K562 (cell line): Measurements from ENCODE around the gene IQUB. TPM values are rescaled to one million over a fixed set of nuclear protein-coding genes. Genes with fewer than 3 reads are reported as not detected.

ENCODE experiments used
- ARID3B ChIP-seq: fragments of 250-450 bp; sonication (Bioruptor Pico); IDR thresholded peaks from 2 replicates; pipeline ENCODE4 v1.4.0; 2020; ENCODE audit warnings: borderline replicate concordance
- ETV1 ChIP-seq: fragments of 450-650 bp; conservative IDR thresholded peaks from 2 replicates; pipeline ENCODE4 v1.6.1; 2016; ENCODE audit warnings: missing genetic modification characterization, control low read depth, low read depth, missing compliant biosample characterization
- EWSR1 ChIP-seq: fragments of 450-650 bp; IDR thresholded peaks from 2 replicates; pipeline ENCODE4 v1.6.1; 2018; ENCODE audit warnings: borderline replicate concordance, mild to moderate bottlenecking, low read depth, moderate library complexity; ENCODE audit not compliant: partially characterized antibody
- FOXA1 ChIP-seq: fragments of 450-650 bp; IDR thresholded peaks from 2 replicates; pipeline ENCODE4 v1.6.1; 2016; ENCODE audit warnings: mild to moderate bottlenecking, borderline replicate concordance
- FOXA3 ChIP-seq, 2 experiments: fragments of 450-650 bp in 1 of 2; sonication (generic) in 1 of 2; formaldehyde crosslinking; IDR thresholded peaks in 1 of 2; conservative IDR thresholded peaks in 1 of 2; 2 replicates each; pipeline versions ENCODE4 v1.4.0 to v1.8.0; 2020 to 2022; ENCODE audit warnings: mild to moderate bottlenecking in 2 of 2, missing genetic modification reagents in 1 of 2
- HLTF ChIP-seq: fragments of 450-650 bp; IDR thresholded peaks from 2 replicates; pipeline ENCODE4 v1.6.1; 2016
- JUN ChIP-seq, 2 experiments: sonication (generic) in 1 of 2; formaldehyde crosslinking in 1 of 2; IDR thresholded peaks; 2 replicates each; pipeline versions ENCODE4 v1.6.1 to v1.8.0; 2012 to 2022; ENCODE audit warnings: borderline replicate concordance in 2 of 2, mild to moderate bottlenecking in 2 of 2, improper control_type of control experiment in 1 of 2, low read depth in 1 of 2, low read length in 1 of 2, missing genetic modification reagents in 1 of 2
- KLF13 ChIP-seq: fragments of 450-650 bp; IDR thresholded peaks from 2 replicates; pipeline ENCODE4 v1.6.1; 2016; ENCODE audit warnings: missing genetic modification characterization, low read depth, mild to moderate bottlenecking, missing compliant biosample characterization, moderate library complexity, borderline replicate concordance
- MAZ ChIP-seq, 2 experiments: fragments of 450-650 bp in 1 of 2; sonication (generic) in 1 of 2; formaldehyde crosslinking; IDR thresholded peaks in 1 of 2; conservative IDR thresholded peaks in 1 of 2; 2 replicates each; pipeline versions ENCODE4 v1.4.0 to v1.5.0; 2020; ENCODE audit warnings: mild to moderate bottlenecking in 1 of 2, missing genetic modification reagents in 1 of 2
- MEF2D ChIP-seq: conservative IDR thresholded peaks from 2 replicates; pipeline ENCODE4 v1.6.1; 2016; ENCODE audit warnings: low read depth, missing genetic modification characterization, missing compliant biosample characterization
- SMARCA4 ChIP-seq: fragments of 450-650 bp; IDR thresholded peaks from 2 replicates; pipeline ENCODE4 v1.6.1; 2016
- SREBF1 ChIP-seq: fragments of 150-350 bp; IDR thresholded peaks from 2 replicates; pipeline ENCODE4 v1.6.1; 2014; ENCODE audit warnings: antibody characterized with exemption, low read depth, low read length, borderline replicate concordance
- STAT5B ChIP-seq: fragments of 250-450 bp; sonication (Bioruptor Pico); IDR thresholded peaks from 2 replicates; pipeline ENCODE4 v1.8.0; 2021; ENCODE audit warnings: mild to moderate bottlenecking, inconsistent platforms
- TBL1XR1 ChIP-seq, 2 experiments: IDR thresholded peaks; 2 replicates each; pipeline ENCODE4 v1.6.1; 2012; ENCODE audit warnings: improper control_type of control experiment in 2 of 2, low read length in 2 of 2, mild to moderate bottlenecking in 1 of 2
- TEAD4 ChIP-seq, 2 experiments: sonication (generic) in 1 of 2; formaldehyde crosslinking in 1 of 2; IDR thresholded peaks; 2 replicates each; pipeline versions ENCODE4 v1.6.1 to v1.8.0; 2012 to 2022; ENCODE audit warnings: borderline replicate concordance in 1 of 2, inconsistent platforms in 1 of 2, low read length in 1 of 2, mild to moderate bottlenecking in 1 of 2, missing genetic modification reagents in 1 of 2
- ZC3H4 ChIP-seq: sonication (generic); formaldehyde crosslinking; IDR thresholded peaks from 2 replicates; pipeline ENCODE4 v1.9.0; 2021; ENCODE audit warnings: missing genetic modification reagents, borderline replicate concordance
- ZNF280A ChIP-seq: fragments of 450-650 bp; IDR thresholded peaks from 2 replicates; pipeline ENCODE4 v1.6.1; 2018; ENCODE audit warnings: mild to moderate bottlenecking, low read depth; ENCODE audit not compliant: partially characterized antibody
- ZNF780A ChIP-seq: fragments of 250-450 bp; sonication (Bioruptor Pico); IDR thresholded peaks from 2 replicates; pipeline ENCODE4 v1.5.0; 2021; ENCODE audit warnings: mild to moderate bottlenecking
- polyA plus RNA-seq, 8 experiments: library from polyadenylated mRNA; depleted of rRNA in 4 of 8; stranded (reverse) in 5 of 8; unstranded in 3 of 8; fragments of >200 nt; fragmentation: Nextera tagmentation in 2 of 8; fragmentation: Illumina TruSeq in 1 of 8; extraction: Ambion mirVana in 2 of 8; extraction: Trizol in 1 of 8; gene quantifications; 2 replicates each; pipeline versions ENCODE4 v1.2.1 to v1.2.3, GENCODE V29; 2011 to 2014; ENCODE audit warnings: inconsistent platforms in 1 of 8, missing spikeins in 1 of 8
- total RNA-seq, 7 experiments: library from RNA; depleted of rRNA in 6 of 7; stranded (reverse); fragments of >200 nt in 6 of 7; fragmentation: Illumina TruSeq in 2 of 7; extraction: Trizol in 2 of 7; gene quantifications; 2 replicates each; pipeline versions ENCODE4 v1.2.1 to v1.2.3, GENCODE V29; 2011 to 2021; ENCODE audit warnings: low replicate concordance in 1 of 7
- TF ChIP-seq, protein P1 (sequence below): fragments of 450-650 bp; IDR thresholded peaks from 2 replicates; pipeline ENCODE4 v1.7.1; 2018; ENCODE audit warnings: mild to moderate bottlenecking, low read depth; ENCODE audit not compliant: partially characterized antibody
- TF ChIP-seq, protein P2 (sequence below): sonication (generic); formaldehyde crosslinking; IDR thresholded peaks from 2 replicates; pipeline ENCODE4 v1.8.1; 2022; ENCODE audit warnings: missing genetic modification reagents

The IQUB gene
- total and polyA plus RNA-seq, 9 of the 15 experiments (the other 6 are each of a cell fraction or from before 2014, with no cell fraction given), result 0.62 to 2.6 (median 1.4) TPM

DNA sequence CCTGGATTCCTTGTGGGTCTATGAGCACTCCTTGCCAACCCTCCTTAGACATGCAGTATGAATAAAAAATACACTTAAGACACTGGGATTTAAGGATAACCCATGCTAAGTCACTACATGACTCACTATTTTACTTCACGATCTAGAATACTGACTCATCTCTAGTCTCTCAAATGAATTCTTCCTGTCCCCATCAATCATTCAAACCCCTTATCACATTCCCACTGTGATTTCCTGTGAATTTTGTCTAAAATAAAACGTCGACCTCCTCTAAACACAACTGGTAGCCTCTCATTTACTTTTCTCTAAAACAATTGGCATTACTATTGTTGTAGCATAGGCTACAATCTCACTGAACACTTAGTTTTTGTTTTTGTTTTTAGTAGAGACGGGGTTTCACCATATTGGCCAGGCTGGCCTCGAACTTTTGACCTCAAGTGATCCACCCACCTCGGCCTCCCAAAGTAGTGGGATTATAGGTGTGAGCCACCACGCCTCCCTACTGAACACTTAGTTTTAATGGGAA, 3.9 kb upstream of the IQUB start (continued):
- TF ChIP-seq FOXA3 (CRISPR knock-in tag; conservative IDR thresholded peaks at IDR 0.05 in 1 of 2, IDR thresholded peaks at IDR 0.05 in 1 of 2) (no peak), MEF2D (tag) (no peak), MAZ (CRISPR knock-in tag; conservative IDR thresholded peaks at IDR 0.05 in 1 of 2, IDR thresholded peaks at IDR 0.05 in 1 of 2) (0 out of 4 replicates have a peak, but pooled peaks of 1 of the 2 experiments have one; percentile 23), ZNF780A (CRISPR knock-in tag) (no peak), ETV1 (tag) (peak; percentile 86), SREBF1 (no peak), KLF13 (no peak), HLTF (no peak), EWSR1 (no peak), TEAD4 (IDR thresholded peaks at IDR 0.05; ENCODE audit: low read length) (peak; percentile 86), TEAD4 (CRISPR knock-in tag; IDR thresholded peaks at IDR 0.05; ENCODE audit: borderline replicate concordance) (no peak), STAT5B (CRISPR knock-in tag) (no peak), JUN (IDR thresholded peaks at IDR 0.05; ENCODE audit: borderline replicate concordance, low read depth, low read length) (peak; percentile 96), JUN (CRISPR knock-in tag; IDR thresholded peaks at IDR 0.05; ENCODE audit: borderline replicate concordance) (no peak), ARID3B (no peak), FOXA1 (no peak), ZNF280A (no peak), SMARCA4 (peak; percentile 98), ZC3H4 (CRISPR knock-in tag) (no peak), TBL1XR1 (IDR thresholded peaks at IDR 0.05; ENCODE audit: low read length in 2 of 2) (no peak)
- TF ChIP-seq, protein P1, sequence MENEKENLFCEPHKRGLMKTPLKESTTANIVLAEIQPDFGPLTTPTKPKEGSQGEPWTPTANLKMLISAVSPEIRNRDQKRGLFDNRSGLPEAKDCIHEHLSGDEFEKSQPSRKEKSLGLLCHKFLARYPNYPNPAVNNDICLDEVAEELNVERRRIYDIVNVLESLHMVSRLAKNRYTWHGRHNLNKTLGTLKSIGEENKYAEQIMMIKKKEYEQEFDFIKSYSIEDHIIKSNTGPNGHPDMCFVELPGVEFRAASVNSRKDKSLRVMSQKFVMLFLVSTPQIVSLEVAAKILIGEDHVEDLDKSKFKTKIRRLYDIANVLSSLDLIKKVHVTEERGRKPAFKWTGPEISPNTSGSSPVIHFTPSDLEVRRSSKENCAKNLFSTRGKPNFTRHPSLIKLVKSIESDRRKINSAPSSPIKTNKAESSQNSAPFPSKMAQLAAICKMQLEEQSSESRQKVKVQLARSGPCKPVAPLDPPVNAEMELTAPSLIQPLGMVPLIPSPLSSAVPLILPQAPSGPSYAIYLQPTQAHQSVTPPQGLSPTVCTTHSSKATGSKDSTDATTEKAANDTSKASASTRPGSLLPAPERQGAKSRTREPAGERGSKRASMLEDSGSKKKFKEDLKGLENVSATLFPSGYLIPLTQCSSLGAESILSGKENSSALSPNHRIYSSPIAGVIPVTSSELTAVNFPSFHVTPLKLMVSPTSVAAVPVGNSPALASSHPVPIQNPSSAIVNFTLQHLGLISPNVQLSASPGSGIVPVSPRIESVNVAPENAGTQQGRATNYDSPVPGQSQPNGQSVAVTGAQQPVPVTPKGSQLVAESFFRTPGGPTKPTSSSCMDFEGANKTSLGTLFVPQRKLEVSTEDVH, result peak; percentile 57
- TF ChIP-seq, protein P2, sequence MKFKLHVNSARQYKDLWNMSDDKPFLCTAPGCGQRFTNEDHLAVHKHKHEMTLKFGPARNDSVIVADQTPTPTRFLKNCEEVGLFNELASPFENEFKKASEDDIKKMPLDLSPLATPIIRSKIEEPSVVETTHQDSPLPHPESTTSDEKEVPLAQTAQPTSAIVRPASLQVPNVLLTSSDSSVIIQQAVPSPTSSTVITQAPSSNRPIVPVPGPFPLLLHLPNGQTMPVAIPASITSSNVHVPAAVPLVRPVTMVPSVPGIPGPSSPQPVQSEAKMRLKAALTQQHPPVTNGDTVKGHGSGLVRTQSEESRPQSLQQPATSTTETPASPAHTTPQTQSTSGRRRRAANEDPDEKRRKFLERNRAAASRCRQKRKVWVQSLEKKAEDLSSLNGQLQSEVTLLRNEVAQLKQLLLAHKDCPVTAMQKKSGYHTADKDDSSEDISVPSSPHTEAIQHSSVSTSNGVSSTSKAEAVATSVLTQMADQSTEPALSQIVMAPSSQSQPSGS, result no peak
